ENCODE results near the gene DDX10. TPM values are rescaled to one million over a fixed set of nuclear protein-coding genes. Genes with fewer than 3 reads are reported as not detected.

Gene DDX10
- polyA plus RNA-seq, 1 donor (not counting 4 experiments of a cell fraction or from before 2014, with no cell fraction given), result 32.3 TPM

- Histone ChIP-seq H3K9ac (ENCODE audit: control insufficient read depth, extremely low read depth, insufficient read depth, low read length) (no peak overlapping the region), H3K36me3 (ENCODE audit: control insufficient read depth in 2 of 2, extremely low read depth in 1 of 2, insufficient read depth in 2 of 2, low read length in 2 of 2) (no peaks in the 10 kb centered on the region), H3K27ac (ENCODE audit: control insufficient read depth, insufficient read depth, low read length) (no peak overlapping the region), H4K20me1 (ENCODE audit: control insufficient read depth, extremely low read depth, insufficient read depth, low read length) (no peaks in the 10 kb centered on the region), H3K79me2 (ENCODE audit: control insufficient read depth, insufficient read depth, low read length) (no peaks in the 10 kb centered on the region), H3K9me3 (ENCODE audit: control insufficient read depth, low read depth, low read length) (no peaks in the 10 kb centered on the region), H3K4me3 (ENCODE audit: control insufficient read depth in 2 of 3, extremely low read depth in 1 of 3, insufficient read depth in 2 of 3, low read depth in 1 of 3, low read length in 3 of 3) (no peak overlapping the region), H2AFZ (ENCODE audit: control insufficient read depth, low read length) (no peak overlapping the region), H3K9me1 (ENCODE audit: control insufficient read depth, extremely low read depth, insufficient read depth, low read length) (no peaks in the 10 kb centered on the region), H3K27me3 (ENCODE audit: control insufficient read depth, extremely low read depth, insufficient read depth, low read length) (no peaks in the 10 kb centered on the region), H3K4me2 (ENCODE audit: control insufficient read depth, extremely low read depth, insufficient read depth, low read depth, low read length) (no peak overlapping the region), H3K4me1 (ENCODE audit: control insufficient read depth, extremely low read depth, insufficient read depth, low read length) (peaks cover 14% of the 10 kb centered on the region)
- FAIRE-seq, result no peak
- dilution Hi-C loops (cut with MboI; ENCODE audit: extremely low pct_ligation_motif_present, low sequenced_read_pairs), result no loop called here
- DNase-seq (ENCODE audit: low read depth, low spot score), result no peak
- TF ChIP-seq CTCF (optimal IDR thresholded peaks at IDR 0.05 in 1 of 3, IDR thresholded peaks at IDR 0.05 in 1 of 3, conservative IDR thresholded peaks at IDR 0.05 in 1 of 3; ENCODE audit: extremely low read depth in 1 of 3, insufficient read depth in 2 of 3, low read length in 3 of 3) (no peak), EZH2 (IDR thresholded peaks at IDR 0.05; ENCODE audit: low read length) (no peak)
These were observed 262.1 kb downstream of the DDX10 start for GRCh38 chr11:108926841-108927577.

GRCh38 chr11:108927791-108928545 is 263.1 kb downstream of the DDX10 start:
- DNase-seq (ENCODE audit: low read depth, low spot score) (no peak), FAIRE-seq (no peak)
- Histone ChIP-seq H3K27me3 (ENCODE audit: control insufficient read depth, extremely low read depth, insufficient read depth, low read length) (no peaks in the 10 kb centered on the region), H3K36me3 (ENCODE audit: control insufficient read depth in 2 of 2, extremely low read depth in 1 of 2, insufficient read depth in 2 of 2, low read length in 2 of 2) (no peaks in the 10 kb centered on the region), H3K4me2 (ENCODE audit: control insufficient read depth, extremely low read depth, insufficient read depth, low read depth, low read length) (no peak overlapping the region), H3K9ac (ENCODE audit: control insufficient read depth, extremely low read depth, insufficient read depth, low read length) (no peak overlapping the region), H3K79me2 (ENCODE audit: control insufficient read depth, insufficient read depth, low read length) (no peaks in the 10 kb centered on the region), H4K20me1 (ENCODE audit: control insufficient read depth, extremely low read depth, insufficient read depth, low read length) (no peaks in the 10 kb centered on the region), H2AFZ (ENCODE audit: control insufficient read depth, low read length) (no peak overlapping the region), H3K4me1 (ENCODE audit: control insufficient read depth, extremely low read depth, insufficient read depth, low read length) (peaks cover 14% of the 10 kb centered on the region), H3K4me3 (ENCODE audit: control insufficient read depth in 2 of 3, extremely low read depth in 1 of 3, insufficient read depth in 2 of 3, low read depth in 1 of 3, low read length in 3 of 3) (no peak overlapping the region), H3K27ac (ENCODE audit: control insufficient read depth, insufficient read depth, low read length) (peak overlapping the region; percentile 92), H3K9me3 (ENCODE audit: control insufficient read depth, low read depth, low read length) (no peaks in the 10 kb centered on the region), H3K9me1 (ENCODE audit: control insufficient read depth, extremely low read depth, insufficient read depth, low read length) (no peaks in the 10 kb centered on the region)
- TF ChIP-seq CTCF (optimal IDR thresholded peaks at IDR 0.05 in 1 of 3, IDR thresholded peaks at IDR 0.05 in 1 of 3, conservative IDR thresholded peaks at IDR 0.05 in 1 of 3; ENCODE audit: extremely low read depth in 1 of 3, insufficient read depth in 2 of 3, low read length in 3 of 3) (no peak), EZH2 (IDR thresholded peaks at IDR 0.05; ENCODE audit: low read length) (no peak)
- dilution Hi-C loops (cut with MboI; ENCODE audit: extremely low pct_ligation_motif_present, low sequenced_read_pairs), result no loop called here
